B cell (primary cell): ENCODE data around the gene DCAKD. TPM values are rescaled to one million over a fixed set of nuclear protein-coding genes. Genes with fewer than 3 reads are reported as not detected.

Experiments used
- ATAC-seq: fragments of 200-7000 bp; cut with Tn5 transposase; one replicate; pipeline ENCODE4 v1.10.0; 2021; ENCODE audit warnings: low read depth, mild to moderate bottlenecking, moderate number of reproducible peaks, moderate library complexity
- CTCF ChIA-PET: fragments of 350-600 bp; sonication (Branson Sonifier 250); formaldehyde crosslinking; loops from one replicate; lab custom pipeline; 2021; ENCODE audit warnings: antibody characterized with exemption, inconsistent platforms; lab: Charles Lee
- POLR2A ChIA-PET: fragments of 350-600 bp; sonication (Branson Sonifier 250); formaldehyde crosslinking; loops from one replicate; lab custom pipeline; 2021; ENCODE audit warnings: antibody characterized with exemption; lab: Charles Lee
- DNase-seq: peaks from one replicate; pipeline ENCODE4 v3.0.0; 2013
- H2AFZ ChIP-seq: 2 replicates; pipeline ENCODE4 v1.6.1; 2012; ENCODE audit warnings: mild to moderate bottlenecking, low read depth, low read length; ENCODE audit not compliant: insufficient read depth, poor library complexity, severe bottlenecking
- H3K27ac ChIP-seq, 2 donors: 1 replicate in 1 of 2; 2 replicates in 1 of 2; pipeline ENCODE4 v1.5.1; 2012 to 2013; ENCODE audit warnings: low read length in 2 of 2, mild to moderate bottlenecking in 2 of 2, moderate library complexity in 1 of 2
- H3K27me3 ChIP-seq, 4 experiments: fragments of 200-600 bp in 1 of 4; sonication (generic) in 1 of 4; replicated peaks in 1 of 4; 1 replicate in 2 of 4; 2 replicates in 2 of 4; pipeline versions ENCODE4 v1.6.1 to v1.7.0; 2013 to 2016; ENCODE audit warnings: low read length in 3 of 4, mild to moderate bottlenecking in 2 of 4, mixed read lengths in 1 of 4, moderate library complexity in 1 of 4; ENCODE audit not compliant: insufficient read depth in 4 of 4, control insufficient read depth in 3 of 4; ENCODE audit errors: control extremely low read depth in 1 of 4
- H3K36me3 ChIP-seq, 2 experiments: replicated peaks in 1 of 2; 1 replicate in 1 of 2; 2 replicates in 1 of 2; pipeline versions ENCODE4 v1.6.1 to v1.7.1; 2013; ENCODE audit warnings: low read length in 1 of 2; ENCODE audit not compliant: insufficient read depth in 2 of 2, control insufficient read depth in 1 of 2; ENCODE audit errors: control extremely low read depth in 1 of 2, extremely low read depth in 1 of 2
- H3K4me1 ChIP-seq, 2 donors: fragments of 200-600 bp in 1 of 2; sonication (generic) in 1 of 2; 1 replicate in 1 of 2; 2 replicates in 1 of 2; pipeline versions ENCODE4 v1.5.1 to v1.6.1; 2013 to 2017; ENCODE audit warnings: low read length in 2 of 2; ENCODE audit not compliant: control insufficient read depth in 2 of 2, insufficient read depth in 2 of 2
- H3K4me2 ChIP-seq: replicated peaks from 2 replicates; pipeline ENCODE3; 2012; ENCODE audit warnings: mild to moderate bottlenecking, low read depth, low read length; ENCODE audit not compliant: poor library complexity, severe bottlenecking
- H3K4me3 ChIP-seq, 5 experiments: fragments of 200-600 bp in 1 of 5; sonication (generic) in 1 of 5; 1 replicate in 3 of 5; 2 replicates in 2 of 5; pipeline versions ENCODE4 v1.5.1 to v1.7.0; 2011 to 2016; ENCODE audit warnings: low read length in 4 of 5, mild to moderate bottlenecking in 4 of 5, low read depth in 2 of 5, control low read depth in 1 of 5, moderate library complexity in 1 of 5; ENCODE audit not compliant: insufficient read depth in 1 of 5; ENCODE audit errors: control extremely low read depth in 1 of 5, extremely low read depth in 1 of 5
- H3K79me2 ChIP-seq: fragments of 200-600 bp; sonication (generic); one replicate; pipeline ENCODE4 v1.6.0; 2016; ENCODE audit warnings: low read length; ENCODE audit not compliant: control insufficient read depth, insufficient read depth
- H3K9ac ChIP-seq: fragments of 200-600 bp; sonication (generic); 2 replicates; pipeline ENCODE4 v1.6.1; 2017; ENCODE audit warnings: mild to moderate bottlenecking, low read length, moderate library complexity
- H3K9me3 ChIP-seq, 3 donors: one replicate each; pipeline versions ENCODE4 v1.6.1 to v1.7.1; 2013; ENCODE audit warnings: low read length in 2 of 3; ENCODE audit not compliant: control insufficient read depth in 2 of 3, insufficient read depth in 1 of 3; ENCODE audit errors: control extremely low read depth in 1 of 3
- H4K20me1 ChIP-seq: 2 replicates; pipeline ENCODE4 v1.6.0; 2012; ENCODE audit warnings: mild to moderate bottlenecking, low read length; ENCODE audit not compliant: insufficient read depth, control insufficient read depth, poor library complexity, severe bottlenecking
- H3K27ac Mint-ChIP-seq: one replicate; pipeline ENCODE4 v1.8.0; 2021; ENCODE audit warnings: mixed read lengths
- H3K27me3 Mint-ChIP-seq: one replicate; pipeline ENCODE4 v1.8.0; 2021; ENCODE audit warnings: mixed read lengths
- H3K4me1 Mint-ChIP-seq: one replicate; pipeline ENCODE4 v1.8.0; 2021; ENCODE audit warnings: mixed read lengths
- H3K4me3 Mint-ChIP-seq: one replicate; pipeline ENCODE4 v1.8.0; 2021; ENCODE audit warnings: mixed read lengths
- H3K9me3 Mint-ChIP-seq: one replicate; pipeline ENCODE4 v1.8.0; 2022; ENCODE audit warnings: mixed read lengths; ENCODE audit not compliant: insufficient read depth
- CTCF ChIP-seq: fragments of 200-600 bp; IDR thresholded peaks from one replicate; pipeline ENCODE4 v1.8.0; 2022; ENCODE audit warnings: antibody characterized with exemption, mild to moderate bottlenecking
- EZH2 ChIP-seq: IDR thresholded peaks from 2 replicates; pipeline ENCODE4 v1.6.1; 2012; ENCODE audit warnings: borderline replicate concordance, low read depth, mild to moderate bottlenecking, moderate library complexity, low read length; ENCODE audit not compliant: insufficient read depth, poor library complexity, severe bottlenecking
- WGBS: methylation state at CpG from one replicate; pipeline ENCODE4 v1.1.5; 2013; ENCODE audit warnings: missing lambda C conversion rate; ENCODE audit not compliant: insufficient coverage; 5-methylcytosine and 5-hydroxymethylcytosine counted together
- intact Hi-C: fragments of 100-400 bp; cut with micrococcal nuclease; formaldehyde crosslinking; loops from one replicate; pipeline ENCODE4 v1.10.0; 2022
- polyA plus RNA-seq: library from polyadenylated mRNA; depleted of rRNA; stranded (reverse); fragments of >200 nt; gene quantifications from 2 replicates; pipeline ENCODE4 v1.2.3, GENCODE V29; 2012
- total RNA-seq, 2 donors: library from RNA; stranded (reverse); fragments of 120-200 nt in 1 of 2; gene quantifications; 1 replicate in 1 of 2; 2 replicates in 1 of 2; pipeline versions ENCODE4 v1.2.3 to v1.2.4, GENCODE V29; 2013 to 2022

DCAKD gene
- total and polyA plus RNA-seq, 2 donors (not counting 1 experiment from before 2014, with no cell fraction given): 20.6 to 31.5 TPM

DNA sequence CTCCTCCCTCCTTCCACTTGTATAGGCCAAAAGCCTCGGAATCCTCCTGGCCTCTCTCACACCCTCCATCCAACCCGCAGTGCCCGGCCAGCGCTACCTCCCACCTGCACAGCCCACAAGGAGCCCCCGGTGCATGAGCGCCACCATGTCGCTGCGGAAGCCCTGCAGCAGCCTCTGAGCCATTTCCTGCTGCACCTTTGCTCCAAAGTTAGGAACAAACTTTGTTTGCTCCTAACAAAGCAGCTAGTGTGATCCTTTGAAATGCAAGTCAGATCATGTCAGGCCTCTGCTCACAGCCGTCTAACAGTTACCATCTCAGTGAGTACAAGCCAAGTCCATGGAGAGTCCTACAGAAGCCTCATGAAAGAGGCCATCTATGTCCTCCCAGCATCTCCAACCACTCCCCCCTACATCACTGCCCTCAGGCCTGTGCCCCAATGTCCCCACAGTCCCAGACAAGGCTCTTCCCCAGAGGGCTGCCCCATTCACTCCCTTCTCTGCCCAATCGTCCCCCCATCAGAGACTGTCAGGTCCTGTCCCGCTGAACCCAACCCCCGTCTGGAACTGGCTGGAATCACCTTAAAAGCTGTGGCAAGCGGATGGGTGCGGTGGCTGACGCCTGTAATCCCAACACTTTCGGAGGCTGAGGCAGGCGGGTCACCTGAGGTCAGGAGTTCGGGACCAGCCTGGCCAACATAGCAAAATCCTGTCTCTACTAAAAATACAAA is 7.5 kb downstream of the DCAKD start:
- H3K27ac Mint-ChIP-seq: no peak overlapping the region
- TF ChIP-seq EZH2: no peak
- TF ChIP-seq CTCF: no peak
- Histone ChIP-seq H3K9ac (no peak overlapping the region), H3K4me3 (no peak overlapping the region), H3K79me2 (peaks cover 82% of the 10 kb centered on the region), H3K4me1 (peaks cover 7% of the 10 kb centered on the region in 2 donors), H3K27me3 (no peaks in the 10 kb centered on the region), H4K20me1 (peaks cover 30% of the 10 kb centered on the region), H2AFZ (no peak overlapping the region), H3K4me2 (no peak overlapping the region), H3K9me3 (no peaks in the 10 kb centered on the region), H3K36me3 (peaks cover 2 to 3% of the 10 kb centered on the region in 2 experiments), H3K27ac (no peak overlapping the region)
- POLR2A ChIA-PET: no interaction called here
- no peaks in the 10 kb centered on the region for H3K27me3 Mint-ChIP-seq
- no peak for DNase-seq
- 95% methylated on average over 18 of the region's 18 CpGs for WGBS
- H3K9me3 Mint-ChIP-seq: no peaks in the 10 kb centered on the region
- CTCF ChIA-PET: no interaction called here
- intact Hi-C loops: no loop called here
- H3K4me3 Mint-ChIP-seq: no peak overlapping the region
- no peak for ATAC-seq
- peaks cover 18% of the 10 kb centered on the region for H3K4me1 Mint-ChIP-seq

GRCh38 chr17:45042346-45043120 is 8.9 kb downstream of the DCAKD start:
- peaks cover 7 to 11% of the 10 kb centered on the region in 2 donors for H3K4me1 ChIP-seq
- CTCF ChIA-PET: interaction anchor here (0.7 to 1.0 kb wide), 2 partner anchors 20 to 30 kb away, joined by 3 read pairs; no protein-coding TSS in a partner anchor
- no peak overlapping the region for H2AFZ ChIP-seq
- ATAC-seq: no peak
- intact Hi-C loops: no loop called here
- no peak overlapping the region for H3K4me2 ChIP-seq
- TF ChIP-seq EZH2: no peak
- TF ChIP-seq CTCF: no peak
- no peaks in the 10 kb centered on the region for H3K27me3 ChIP-seq
- H3K36me3 ChIP-seq: peaks cover 2 to 3% of the 10 kb centered on the region in 2 experiments
- H3K4me3 ChIP-seq: no peak overlapping the region
- Mint-ChIP-seq H3K4me3 (no peak overlapping the region), H3K9me3 (no peaks in the 10 kb centered on the region), H3K4me1 (peaks cover 25% of the 10 kb centered on the region), H3K27ac (no peak overlapping the region), H3K27me3 (no peaks in the 10 kb centered on the region)
- no peak for DNase-seq
- POLR2A ChIA-PET: interaction anchor here (0.6 to 0.7 kb wide), 2 partner anchors 19 to 34 kb away, joined by 3 to 4 read pairs; partner anchors contain the start of gene NMT1
- no peaks in the 10 kb centered on the region for H3K9me3 ChIP-seq
- peaks cover 80% of the 10 kb centered on the region for H3K79me2 ChIP-seq
- no peak overlapping the region for H3K27ac ChIP-seq
- H4K20me1 ChIP-seq: peaks cover 39% of the 10 kb centered on the region
- 88% methylated on average over 8 of the region's 11 CpGs for WGBS
- no peak overlapping the region for H3K9ac ChIP-seq
